GM19025 (cell line): ENCODE measurements around the gene PSMD6.

ENCODE experiments used
- ATAC-seq: cut with Tn5 transposase; IDR thresholded peaks from one replicate; pipeline ENCODE4 v1.9.1; 2021; ENCODE audit warnings: mild to moderate bottlenecking, low read depth, moderate library complexity; ENCODE audit not compliant: unreplicated experiment

Gene PSMD6

DNA sequence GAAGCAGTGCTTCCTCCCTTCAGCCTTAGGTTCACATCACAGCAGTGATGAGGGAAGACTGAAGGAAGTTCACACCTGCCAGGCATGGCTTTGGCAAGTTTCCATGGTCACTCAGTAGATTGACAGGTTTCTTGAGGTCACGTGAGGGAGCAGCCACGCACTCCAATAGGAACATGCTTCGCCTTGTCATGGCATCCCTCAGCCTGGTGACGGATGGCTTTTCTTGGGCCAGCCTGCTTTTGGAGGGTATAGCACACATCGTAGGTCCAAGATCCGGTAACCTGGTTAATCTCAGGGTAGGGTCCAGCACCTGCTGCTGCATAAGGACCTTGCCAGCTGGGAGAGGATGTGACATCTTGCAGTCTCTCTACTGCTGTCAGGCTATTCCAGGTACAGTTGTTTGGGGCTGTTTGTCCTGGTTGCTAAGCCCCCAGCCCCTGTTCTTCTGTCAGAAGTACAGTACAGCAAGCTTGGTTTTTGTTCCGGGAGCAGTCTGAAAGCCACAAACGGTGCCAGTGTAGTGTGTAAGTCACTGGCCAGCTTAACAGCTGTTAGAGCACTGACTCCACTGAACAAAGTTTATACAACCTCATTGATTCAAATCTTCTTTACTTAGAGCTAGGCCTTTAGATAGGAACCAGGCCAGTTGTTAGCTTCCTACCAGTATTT is 42.3 kb downstream of the PSMD6 start:
- no peak for ATAC-seq

DNA sequence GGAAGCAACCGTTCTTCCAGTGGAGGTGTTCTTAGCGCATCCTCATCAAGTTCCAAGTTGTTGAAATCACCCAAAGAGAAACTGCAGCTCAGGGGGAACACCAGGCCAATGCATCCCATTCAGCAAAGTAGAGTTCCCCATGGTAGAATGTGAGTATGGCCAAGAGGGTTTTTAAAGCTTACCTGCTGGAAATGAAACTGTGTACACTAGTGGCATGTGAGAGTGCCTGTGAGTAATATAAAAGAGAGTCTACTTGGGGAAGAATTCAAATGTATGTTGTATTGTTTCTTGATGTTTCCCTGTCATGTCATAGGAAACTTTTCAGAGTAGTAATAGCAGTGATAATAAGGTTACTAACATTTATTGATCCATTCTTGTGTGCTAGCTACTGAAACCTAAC is 43.3 kb downstream of the PSMD6 start:
- no peak for ATAC-seq

DNA sequence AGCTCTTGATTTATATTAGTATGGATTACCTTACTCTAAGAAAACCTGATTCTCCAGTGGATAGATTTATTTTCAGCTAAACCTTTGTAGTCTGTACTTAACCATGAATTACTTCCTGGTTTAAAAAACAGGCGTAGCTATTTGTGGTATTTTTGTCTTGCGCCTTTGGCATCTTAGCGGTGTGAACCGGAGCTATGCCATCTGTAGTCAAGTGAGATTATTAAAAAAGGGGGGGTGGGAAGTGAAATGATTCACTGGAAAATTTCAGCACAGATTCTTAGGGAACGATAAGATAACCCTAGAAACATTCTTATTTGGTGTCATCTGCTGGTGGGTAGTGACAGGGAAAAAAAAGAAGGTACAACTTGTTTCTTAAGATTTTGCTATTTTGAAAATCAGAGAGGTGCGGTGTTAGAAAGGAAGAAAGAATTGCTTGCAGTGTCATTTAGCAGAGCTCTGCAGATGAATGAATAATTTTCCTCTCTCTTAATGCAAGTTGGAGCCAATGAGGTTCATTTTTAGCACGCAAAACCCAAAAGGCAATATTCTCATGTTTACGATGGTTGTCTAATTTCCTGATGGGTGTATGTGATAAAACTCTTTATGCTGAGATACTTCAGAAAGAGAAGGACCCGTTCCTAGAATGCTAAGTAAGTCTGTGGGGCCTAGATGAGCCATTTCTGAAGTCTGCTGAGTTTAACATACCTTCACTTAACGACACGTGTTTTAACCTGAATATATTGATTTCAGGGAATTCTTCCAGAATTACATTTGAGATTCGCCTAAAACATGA is 44.0 kb downstream of the PSMD6 start:
- no peak for ATAC-seq

DNA sequence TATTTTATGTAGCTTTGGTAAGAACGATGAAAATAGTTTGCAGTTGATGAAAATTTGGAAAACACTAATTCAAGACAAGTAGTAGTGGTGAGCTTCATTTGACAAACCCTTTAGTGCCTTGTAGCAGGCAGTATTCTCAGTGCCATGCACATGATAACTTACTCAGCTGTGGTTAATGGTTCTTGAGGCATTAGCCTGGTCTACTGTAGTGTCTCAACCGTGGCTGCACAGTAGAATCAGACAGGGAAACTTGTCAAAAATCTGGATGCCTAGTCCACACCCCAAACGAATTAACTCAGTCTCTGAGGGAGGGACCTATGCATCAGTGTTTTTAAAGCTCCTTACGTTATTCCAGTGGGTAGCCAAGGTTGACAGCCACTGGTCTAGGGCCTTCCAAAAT is 45.4 kb downstream of the PSMD6 start:
- ATAC-seq: no peak

DNA sequence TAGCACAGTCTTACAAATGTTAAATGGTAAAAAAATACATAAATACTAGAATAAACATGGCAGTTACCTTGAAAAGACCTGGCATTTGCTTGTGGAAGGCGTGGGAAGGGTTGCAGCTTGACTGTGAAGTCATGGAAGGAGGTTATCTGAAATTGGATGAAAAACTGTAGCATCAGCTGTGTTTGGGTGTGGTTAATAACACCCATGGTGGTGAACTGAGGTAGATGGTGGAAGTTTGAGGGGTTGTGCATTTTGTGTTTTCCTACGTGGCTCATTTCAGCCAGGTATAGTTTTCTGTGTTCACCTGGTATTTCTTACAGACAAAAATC is 46.5 kb downstream of the PSMD6 start:
- ATAC-seq: no peak

DNA sequence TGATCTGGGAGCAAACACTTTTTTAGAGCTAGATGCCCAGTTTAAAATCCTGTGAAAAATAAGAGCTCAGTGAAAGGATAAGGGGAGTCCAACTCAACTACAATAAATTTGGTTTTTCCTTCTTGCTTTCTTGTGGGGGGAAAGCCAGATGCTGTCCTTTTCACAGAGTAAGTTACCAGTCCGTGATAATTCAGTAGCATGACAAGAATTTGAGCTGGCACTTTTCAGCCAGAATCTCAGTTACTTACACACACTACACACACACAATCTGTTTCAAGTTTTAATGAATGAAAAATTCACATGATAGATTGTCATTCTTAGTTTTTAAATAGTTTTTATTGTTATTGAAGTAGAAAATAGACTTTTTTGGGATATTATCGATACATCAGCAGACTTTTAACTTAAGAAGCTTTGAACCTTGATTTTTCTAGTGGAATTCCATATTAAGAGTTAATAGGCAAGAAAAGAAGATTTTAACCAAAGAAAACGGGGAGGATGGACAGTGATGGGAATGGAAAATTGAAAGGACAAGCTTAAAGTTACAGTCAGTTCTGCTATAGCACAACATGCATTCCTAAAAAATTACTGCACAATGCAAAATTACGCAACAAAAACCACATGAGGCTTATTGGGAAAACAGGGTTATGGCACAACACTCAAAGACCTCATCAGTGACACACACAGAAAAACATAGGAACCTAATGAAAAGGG is 47.0 kb downstream of the PSMD6 start:
- ATAC-seq: no peak

DNA sequence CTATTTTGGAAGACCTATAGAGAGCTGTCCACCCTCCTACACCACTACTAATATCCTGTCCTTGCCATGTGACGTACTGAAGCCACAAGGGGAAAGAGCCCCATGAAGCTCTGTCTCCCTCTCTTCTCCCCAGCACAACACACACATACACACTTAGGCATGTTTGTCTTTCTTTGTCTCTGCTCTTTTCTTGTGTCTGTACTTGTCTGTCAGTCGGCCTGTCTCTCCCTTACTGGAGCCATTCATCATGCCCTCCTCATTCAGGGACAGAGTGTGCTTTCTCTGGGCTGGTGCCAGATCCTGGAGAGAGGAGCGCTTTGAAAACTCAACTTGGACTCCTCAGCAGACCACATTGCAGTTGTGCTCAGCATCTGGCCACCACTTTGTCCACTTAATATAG is 47.6 kb downstream of the PSMD6 start:
- no peak for ATAC-seq

DNA sequence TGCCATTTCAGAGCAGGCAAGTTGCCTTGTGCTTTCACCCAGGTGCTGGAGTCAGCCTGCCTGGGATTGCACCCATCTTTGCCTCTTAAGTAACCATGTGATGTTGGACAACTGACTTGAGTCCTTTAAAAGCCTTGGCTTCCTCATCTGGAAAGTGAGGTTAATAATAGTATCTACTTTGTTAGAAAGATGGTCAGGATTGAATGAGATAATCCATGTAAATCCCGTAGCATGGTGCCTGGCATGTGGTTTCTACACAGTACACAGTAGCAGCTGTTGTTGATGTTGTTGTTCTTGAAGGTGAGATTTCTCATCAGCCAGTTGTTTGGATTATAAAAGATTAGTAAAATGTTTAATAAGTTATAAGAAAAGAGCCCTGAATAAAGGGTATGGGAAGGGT is 48.8 kb downstream of the PSMD6 start:
- ATAC-seq: no peak

DNA sequence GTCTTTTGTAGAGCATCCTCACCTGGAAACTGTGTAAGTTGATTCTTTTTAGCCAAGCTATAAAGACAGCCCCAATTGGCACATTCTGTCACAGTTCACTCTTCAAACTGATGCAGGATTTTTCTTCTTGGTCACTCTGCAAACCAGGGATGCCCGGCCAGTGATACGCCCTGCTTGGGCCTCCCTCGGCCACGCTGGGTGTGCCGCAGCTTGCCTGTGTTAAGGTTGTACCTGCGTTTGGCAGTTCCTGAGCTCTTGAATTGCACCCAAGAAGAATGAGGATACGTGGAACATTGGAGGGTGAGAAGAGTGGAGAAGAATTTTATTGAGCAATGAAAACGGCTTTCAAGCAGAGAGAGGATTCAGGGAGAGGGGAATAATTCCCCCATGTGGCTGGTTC is 49.9 kb downstream of the PSMD6 start:
- no peak for ATAC-seq

DNA sequence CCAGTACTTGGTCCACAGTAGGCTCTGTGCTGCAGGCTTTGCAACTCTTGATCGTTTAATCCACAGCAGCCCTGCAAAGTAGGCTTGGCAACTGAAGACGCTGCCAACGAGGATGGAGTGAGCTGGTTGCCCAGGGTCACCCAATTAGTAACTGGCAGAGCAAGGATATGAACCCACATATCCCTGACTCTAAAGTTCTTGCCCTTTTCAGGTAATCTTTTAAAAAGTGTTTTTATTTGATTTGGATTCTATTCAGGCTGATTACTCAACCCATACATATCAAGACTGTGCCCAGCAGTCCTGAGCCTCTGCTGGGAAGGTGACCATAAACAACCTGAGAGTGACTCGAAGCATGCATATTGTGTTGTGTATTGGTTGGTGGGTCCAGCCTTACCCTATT is 50.3 kb downstream of the PSMD6 start:
- no peak for ATAC-seq

DNA sequence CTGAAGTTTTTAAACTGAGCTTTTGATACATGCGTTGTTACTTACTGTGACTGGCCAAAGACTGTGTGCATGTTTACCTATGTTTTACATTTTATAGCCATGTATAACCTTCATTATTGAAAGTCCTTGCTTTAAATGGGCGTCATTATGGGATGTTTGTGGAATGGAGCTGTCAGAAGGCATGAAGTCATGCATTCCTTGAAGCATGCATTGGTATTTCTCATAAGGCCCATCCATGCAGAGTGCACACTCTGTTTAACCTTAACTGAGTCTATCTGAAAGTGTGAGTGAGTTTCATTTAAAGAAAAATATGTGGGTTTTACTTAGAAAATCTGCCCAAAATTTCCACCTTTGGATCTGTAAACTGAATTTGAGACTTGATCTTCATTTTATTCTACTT is 51.1 kb downstream of the PSMD6 start:
- no peak for ATAC-seq

DNA sequence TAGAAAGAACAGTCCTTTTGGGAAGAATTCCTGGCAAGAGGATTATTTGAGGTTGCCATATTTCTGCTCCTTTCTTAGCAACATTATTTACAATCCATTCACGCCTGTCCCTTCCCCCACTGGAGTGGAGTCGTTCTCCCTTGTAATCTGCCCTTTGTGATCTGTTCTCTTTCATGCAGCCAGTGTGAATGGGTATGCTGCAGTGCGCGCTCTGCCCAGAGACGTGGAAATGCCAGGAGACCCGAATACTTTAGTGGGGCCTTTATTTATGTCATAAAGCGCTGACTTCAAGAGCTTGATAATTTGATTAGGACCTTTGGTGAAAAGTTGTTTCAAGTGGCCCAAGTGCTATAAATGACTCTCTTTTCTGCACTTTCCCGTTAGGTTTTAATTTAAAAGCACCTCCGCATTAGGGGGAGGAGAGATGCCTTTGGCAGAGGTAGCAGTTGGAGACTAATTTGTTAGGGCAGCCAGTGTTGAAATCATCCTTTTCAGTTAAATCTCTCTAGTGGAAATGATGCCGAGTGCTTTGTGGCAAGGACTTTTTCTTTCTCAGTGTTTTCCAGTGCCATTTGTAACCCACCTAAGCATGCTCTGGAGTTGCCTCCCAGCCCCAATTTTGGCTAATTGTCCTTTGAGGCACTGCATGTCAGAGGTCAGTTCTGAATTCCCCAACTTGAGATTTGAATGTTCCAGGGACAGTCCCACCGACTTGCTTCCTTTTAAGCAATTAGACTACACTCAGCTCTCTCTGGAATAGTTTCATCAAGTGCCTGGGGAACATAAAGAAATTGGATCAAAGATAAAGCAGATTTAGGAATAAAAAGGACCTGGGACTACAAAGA is 52.4 kb downstream of the PSMD6 start:
- ATAC-seq: no peak

DNA sequence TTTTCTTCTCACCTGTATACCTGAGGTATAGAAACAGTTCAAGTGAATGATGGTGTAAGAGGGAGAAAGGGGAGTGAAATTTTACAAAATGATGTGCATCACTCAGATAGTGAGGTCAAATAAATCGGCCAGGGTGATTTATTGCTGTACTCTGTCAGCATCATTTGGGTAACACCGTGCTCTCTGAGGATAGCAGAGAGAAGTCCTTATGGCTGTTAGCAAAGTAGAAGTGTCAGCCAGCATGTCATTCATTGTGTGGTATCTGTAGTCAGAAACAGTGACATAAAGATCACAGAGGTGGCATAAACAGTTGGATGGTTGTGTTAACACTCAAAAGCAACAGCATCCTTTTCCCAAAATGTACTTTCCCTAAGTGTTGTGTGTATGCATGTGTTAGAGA is 53.4 kb downstream of the PSMD6 start:
- no peak for ATAC-seq

DNA sequence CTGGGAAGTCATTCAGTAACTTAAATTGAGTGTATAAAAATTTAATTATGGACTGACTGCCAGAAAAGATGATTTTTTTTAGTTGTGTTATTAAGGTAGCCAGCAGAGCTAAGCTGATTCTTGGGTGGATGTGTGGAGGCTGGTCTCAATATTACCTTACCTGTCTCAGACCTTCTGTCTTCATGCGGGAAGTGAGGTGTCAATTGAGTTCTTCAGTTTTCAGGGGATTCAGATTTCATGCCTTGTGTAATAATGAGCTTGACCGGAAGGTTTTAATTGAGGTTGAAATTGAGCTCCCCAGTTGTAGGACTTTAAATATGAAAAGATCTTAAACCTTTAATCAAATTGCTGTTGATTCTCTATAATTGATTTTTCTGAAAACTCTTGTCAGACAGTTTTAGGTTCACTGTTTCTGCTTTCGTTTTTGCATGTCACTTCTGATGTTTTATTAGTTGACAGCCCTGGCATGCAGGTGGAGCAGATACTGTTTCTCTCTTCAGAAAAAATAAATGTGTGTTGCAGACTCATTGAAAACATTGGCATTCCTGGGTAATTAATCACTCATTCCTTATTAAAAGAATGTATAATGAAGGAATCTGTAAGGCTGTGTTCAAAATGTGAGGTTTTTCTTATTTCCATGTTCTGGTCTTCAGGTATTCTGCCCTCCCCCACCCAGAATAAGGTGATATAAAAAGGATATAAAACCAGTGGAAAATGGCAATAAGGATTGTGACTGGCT is 54.5 kb downstream of the PSMD6 start:
- ATAC-seq: peak; percentile 9

DNA sequence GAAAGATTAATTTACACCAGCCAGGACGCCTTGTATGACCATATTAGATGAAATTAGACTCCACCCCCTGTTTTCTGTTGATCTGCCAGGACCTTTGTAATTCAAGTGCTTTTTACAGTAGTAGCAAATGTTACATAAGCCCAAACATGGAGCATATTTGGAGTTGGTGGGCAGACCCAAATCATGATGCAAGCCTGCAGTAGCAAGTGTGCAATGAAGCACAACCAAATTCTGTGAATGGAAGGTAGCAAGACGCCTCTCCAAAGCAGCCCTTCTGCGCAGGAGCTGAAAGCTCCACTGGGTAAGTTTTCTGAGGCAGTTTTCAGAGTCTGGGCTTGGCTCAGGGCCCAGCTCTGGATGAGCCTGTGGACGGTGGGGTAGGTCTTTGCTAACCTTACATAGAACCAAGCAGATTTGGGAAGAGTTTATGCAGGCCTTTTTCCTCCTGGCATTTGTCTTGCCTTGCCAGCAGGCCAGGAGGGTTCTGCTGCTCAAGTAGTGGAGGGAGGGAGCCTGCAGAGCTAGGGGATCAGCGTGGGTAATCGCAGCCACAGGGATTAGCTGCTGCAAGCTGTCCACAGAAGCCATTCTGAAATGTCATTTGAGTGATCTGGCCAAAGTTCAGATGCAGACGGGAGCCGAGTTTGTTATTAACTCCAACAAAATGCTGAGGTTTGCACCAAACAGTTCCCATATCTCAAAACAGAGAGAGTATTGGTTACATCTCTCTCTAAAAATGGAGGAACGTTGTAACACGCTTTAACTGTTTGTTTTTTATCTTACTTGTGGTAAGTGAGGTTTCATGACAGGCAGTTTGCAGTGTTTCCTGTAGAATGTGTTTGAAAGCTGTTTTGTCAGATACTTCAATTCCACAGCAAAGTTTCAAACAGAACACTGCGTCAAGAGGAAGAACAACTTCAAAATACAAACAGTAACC is 55.4 kb downstream of the PSMD6 start:
- peak; percentile 57 for ATAC-seq

DNA sequence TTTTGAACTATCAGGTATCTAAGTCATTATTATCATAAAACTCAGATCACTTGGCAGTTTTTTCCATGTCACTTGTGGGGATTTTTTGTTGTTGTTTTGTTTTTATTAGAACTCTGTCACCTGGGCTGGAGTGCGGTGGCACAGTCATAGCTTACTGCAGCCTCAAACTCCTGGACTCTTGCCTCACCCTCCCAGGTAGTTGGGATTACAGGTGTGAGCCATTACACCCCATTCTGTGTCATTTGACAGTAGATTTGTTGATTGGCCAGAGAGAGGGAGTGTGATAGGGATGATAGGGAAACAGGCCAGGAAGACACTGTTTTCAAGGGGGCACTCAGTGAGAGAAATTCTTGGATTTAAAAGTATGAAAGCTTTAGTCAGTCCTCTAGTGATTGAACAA is 56.4 kb downstream of the PSMD6 start:
- no peak for ATAC-seq

DNA sequence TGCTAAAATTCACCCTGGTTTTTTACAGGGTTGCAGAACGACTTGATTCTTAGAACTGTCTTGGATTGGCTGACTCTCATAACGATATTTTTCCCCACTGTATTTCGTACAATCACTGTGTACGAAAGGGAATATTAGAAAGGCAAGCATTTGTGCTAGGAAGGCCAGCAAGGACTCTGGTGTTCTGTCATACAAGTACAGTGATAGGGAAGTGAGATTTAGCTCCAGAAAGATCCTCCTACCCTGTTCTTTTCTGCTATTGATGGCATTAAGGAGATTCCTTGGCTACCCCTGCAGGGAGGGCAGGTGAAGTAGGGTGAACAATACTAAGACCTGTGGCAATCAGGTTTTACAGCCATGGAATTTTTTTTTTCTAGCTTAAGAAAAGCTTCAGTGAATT is 57.3 kb downstream of the PSMD6 start:
- ATAC-seq: no peak

DNA sequence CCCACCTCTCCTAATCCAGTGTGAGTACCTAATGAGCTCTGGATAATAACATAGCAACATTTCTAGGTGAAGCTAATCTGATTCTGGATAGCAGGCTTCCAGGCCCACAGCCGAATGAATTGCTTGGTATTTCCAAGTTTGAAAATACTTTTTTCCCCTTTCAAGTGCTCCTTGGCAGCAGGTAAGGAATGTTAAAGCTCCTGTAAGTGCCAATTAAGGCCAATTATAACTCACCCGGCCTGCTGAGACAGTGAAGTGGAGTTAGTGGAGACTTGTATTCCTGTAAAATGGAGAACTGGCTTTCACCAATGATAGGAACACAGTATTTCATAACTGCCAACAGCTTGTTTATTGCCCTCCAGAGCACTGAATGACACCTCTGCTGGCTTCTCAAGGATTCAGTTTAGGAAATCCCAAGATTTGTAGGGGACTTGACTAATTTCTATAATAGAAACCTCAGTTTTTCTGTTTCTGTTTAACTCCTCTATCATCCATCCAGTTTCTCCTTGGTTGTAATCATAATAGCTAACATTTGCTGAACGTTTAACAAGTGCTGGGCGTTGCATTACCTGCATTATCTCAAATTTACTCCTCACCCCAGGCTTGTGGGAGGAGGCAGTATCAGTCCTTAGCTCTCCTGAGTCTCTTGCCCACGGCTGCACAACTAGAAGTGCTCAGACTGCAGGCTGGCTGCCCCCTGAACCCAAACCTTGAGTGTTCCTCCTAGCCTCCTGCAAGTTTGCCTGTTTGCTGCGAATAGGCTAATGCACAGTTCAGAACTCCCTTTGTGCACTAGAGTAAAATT is 58.4 kb downstream of the PSMD6 start:
- no peak for ATAC-seq
